Bronchial epithelial cell (primary cell): ENCODE data around the gene OR8G1. TPM values are rescaled to one million over a fixed set of nuclear protein-coding genes. Genes with fewer than 3 reads are reported as not detected.

Experiments
- DNase-seq: peaks from one replicate; pipeline ENCODE4 v3.0.0-alpha.2; 2010; ENCODE audit warnings: low read depth
- FAIRE-seq: peaks from 2 replicates; lab custom pipeline; 2011; peaks lifted over from hg19 to GRCh38; lab: Jason Lieb, UNC
- H3K27me3 ChIP-seq: 2 replicates; pipeline ENCODE4 v1.5.1; 2011; ENCODE audit warnings: low read length; ENCODE audit not compliant: control insufficient read depth, insufficient read depth
- H3K36me3 ChIP-seq: 2 replicates; pipeline ENCODE4 v1.5.1; 2011; ENCODE audit warnings: low read length; ENCODE audit not compliant: control insufficient read depth, insufficient read depth
- H3K4me3 ChIP-seq: 2 replicates; pipeline ENCODE4 v1.5.1; 2011; ENCODE audit warnings: mild to moderate bottlenecking, low read depth, low read length, control low read depth
- CTCF ChIP-seq: IDR thresholded peaks from 2 replicates; pipeline ENCODE4 v1.5.1; 2011; ENCODE audit warnings: mild to moderate bottlenecking, moderate library complexity, low read length, control low read depth, inconsistent platforms; ENCODE audit not compliant: insufficient read depth, severe bottlenecking
- total RNA-seq: library from RNA; depleted of rRNA; stranded (reverse); fragments of >200 nt; gene quantifications from 2 replicates; pipeline ENCODE4 v1.2.1, GENCODE V29; 2014

OR8G1 gene
- total RNA-seq, 1 donor from 2014 or later: not detected

- H3K4me3 ChIP-seq: no peak overlapping the region
- H3K27me3 ChIP-seq: no peaks in the 10 kb centered on the region
- TF ChIP-seq CTCF: no peak
- DNase-seq (no peak), FAIRE-seq (no peak)
- H3K36me3 ChIP-seq: no peaks in the 10 kb centered on the region
Observed at GRCh38 chr11:124274000-124274399, 33.1 kb downstream of the OR8G1 start.

- no peaks in the 10 kb centered on the region for H3K27me3 ChIP-seq
- no peaks in the 10 kb centered on the region for H3K36me3 ChIP-seq
- DNase-seq (no peak), FAIRE-seq (no peak)
- no peak for TF ChIP-seq CTCF
- H3K4me3 ChIP-seq: no peak overlapping the region
Observed at GRCh38 chr11:124276081-124276480, 35.2 kb downstream of the OR8G1 start.

- DNase-seq (no peak), FAIRE-seq (no peak)
- Histone ChIP-seq H3K36me3 (no peaks in the 10 kb centered on the region), H3K4me3 (no peak overlapping the region), H3K27me3 (no peaks in the 10 kb centered on the region)
- TF ChIP-seq CTCF: no peak
Observed at GRCh38 chr11:124277207-124277606, 36.3 kb downstream of the OR8G1 start.

- no peaks in the 10 kb centered on the region for H3K36me3 ChIP-seq
- peak; percentile 4 for DNase-seq
- no peak for FAIRE-seq
- no peak for TF ChIP-seq CTCF
- H3K4me3 ChIP-seq: no peak overlapping the region
- H3K27me3 ChIP-seq: no peaks in the 10 kb centered on the region
Observed at GRCh38 chr11:124277804-124278203, 36.9 kb downstream of the OR8G1 start.

- TF ChIP-seq CTCF: no peak
- no peak for FAIRE-seq
- H3K36me3 ChIP-seq: no peaks in the 10 kb centered on the region
- DNase-seq: no peak
- H3K27me3 ChIP-seq: no peaks in the 10 kb centered on the region
- no peak overlapping the region for H3K4me3 ChIP-seq
Observed at GRCh38 chr11:124278261-124278660, 37.4 kb downstream of the OR8G1 start.

- no peak overlapping the region for H3K4me3 ChIP-seq
- FAIRE-seq (no peak), DNase-seq (peak; percentile 15)
- H3K27me3 ChIP-seq: no peaks in the 10 kb centered on the region
- no peak for TF ChIP-seq CTCF
- no peaks in the 10 kb centered on the region for H3K36me3 ChIP-seq
Observed at GRCh38 chr11:124285610-124286344, 44.9 kb downstream of the OR8G1 start.
